ENCODE measurements around the gene CFAP100. TPM values are rescaled to one million over a fixed set of nuclear protein-coding genes. Genes with fewer than 3 reads are reported as not detected.

The CFAP100 gene
- total RNA-seq, 2 donors from 2014 or later, result not detected

- Histone ChIP-seq H3K36me3 (no peaks in the 10 kb centered on the region), H3K9me3 (no peaks in the 10 kb centered on the region), H3K4me1 (no peaks in the 10 kb centered on the region), H3K27me3 (no peaks in the 10 kb centered on the region), H3K27ac (no peak overlapping the region), H3K4me3 (no peak overlapping the region)
- TF ChIP-seq CTCF (IDR thresholded peaks at IDR 0.05), result no peak
- DNase-seq (ENCODE audit: low spot score), result no peak
These were observed 8.1 kb downstream of the CFAP100 start for GRCh38 chr3:126402666-126403302.

- no peaks in the 10 kb centered on the region for H3K36me3 ChIP-seq
- peak; percentile 32 for DNase-seq (ENCODE audit: low spot score)
- TF ChIP-seq CTCF (IDR thresholded peaks at IDR 0.05), result no peak
- H3K27me3 ChIP-seq, result no peaks in the 10 kb centered on the region
- no peak overlapping the region for H3K4me3 ChIP-seq
- H3K9me3 ChIP-seq, result no peaks in the 10 kb centered on the region
- no peaks in the 10 kb centered on the region for H3K4me1 ChIP-seq
- H3K27ac ChIP-seq, result no peak overlapping the region
These were observed 11.9 kb downstream of the CFAP100 start for GRCh38 chr3:126406389-126407296.

- no peak for TF ChIP-seq CTCF (IDR thresholded peaks at IDR 0.05)
- Histone ChIP-seq H3K4me3 (no peak overlapping the region), H3K9me3 (no peaks in the 10 kb centered on the region), H3K36me3 (no peaks in the 10 kb centered on the region), H3K27ac (no peak overlapping the region), H3K27me3 (no peaks in the 10 kb centered on the region), H3K4me1 (no peaks in the 10 kb centered on the region)
- DNase-seq (ENCODE audit: low spot score), result peak; percentile 11
These were observed 12.8 kb downstream of the CFAP100 start for GRCh38 chr3:126407412-126408044.

GRCh38 chr3:126408099-126408498, 13.4 kb downstream of the CFAP100 start:
- DNase-seq (ENCODE audit: low spot score), result peak; percentile 0
- Histone ChIP-seq H3K4me3 (no peak overlapping the region), H3K27me3 (no peaks in the 10 kb centered on the region), H3K9me3 (no peaks in the 10 kb centered on the region), H3K4me1 (no peaks in the 10 kb centered on the region), H3K36me3 (no peaks in the 10 kb centered on the region), H3K27ac (no peak overlapping the region)
- TF ChIP-seq CTCF (IDR thresholded peaks at IDR 0.05), result no peak

GRCh38 chr3:126412841-126413692, 18.4 kb downstream of the CFAP100 start:
- no peak for TF ChIP-seq CTCF (IDR thresholded peaks at IDR 0.05)
- Histone ChIP-seq H3K36me3 (no peaks in the 10 kb centered on the region), H3K4me3 (no peak overlapping the region), H3K27ac (no peak overlapping the region), H3K4me1 (no peaks in the 10 kb centered on the region), H3K27me3 (peaks cover 0 to 8% of the 10 kb centered on the region in 2 donors), H3K9me3 (no peaks in the 10 kb centered on the region)
- no peak for DNase-seq (ENCODE audit: low spot score)
